ENCODE data around the gene RNF103. TPM values are rescaled to one million over a fixed set of nuclear protein-coding genes. Genes with fewer than 3 reads are reported as not detected.
A peak's percentile ranks its signal among the peaks of the same experiment; 100 is the strongest.
"Not testable (repeated sequence)": the region's sequence is repeated elsewhere in the genome, so short reads cannot be mapped to it uniquely, and the experiment has no call there.

The RNF103 gene
- total and polyA plus RNA-seq, 4 experiments from 2014 or later: 1.8 to 35.0 (median 20.0) TPM

GRCh38 chr2:86596118-86596517, 27.5 kb downstream of the RNF103 start:
- Histone ChIP-seq H3K4me1 (ENCODE audit: insufficient read depth, low read length) (no peaks in the 10 kb centered on the region), H3K36me3 (ENCODE audit: insufficient read depth, low read length) (no peaks in the 10 kb centered on the region), H3K27ac (ENCODE audit: low read depth, low read length) (no peak overlapping the region), H3K9me3 (ENCODE audit: control insufficient read depth in 1 of 2, low read length in 2 of 2) (no peaks in the 10 kb centered on the region), H3K4me3 (ENCODE audit: low read length in 2 of 2) (no peak overlapping the region), H3K27me3 (ENCODE audit: insufficient read depth, low read length) (no peaks in the 10 kb centered on the region)
- H3K9me3 Mint-ChIP-seq: peaks cover 0 to 2% (median 0%) of the 10 kb centered on the region in 8 donors
- DNase-seq: no peak
- intact Hi-C loops (cut with micrococcal nuclease): no loop called here
- H3K36me3 Mint-ChIP-seq: peaks cover 0 to 4% of the 10 kb centered on the region in 2 donors
- peaks cover 0 to 1% (median 0%) of the 10 kb centered on the region in 4 donors for H3K4me1 Mint-ChIP-seq
- H3K27ac Mint-ChIP-seq: no peak overlapping the region
- CTCF ChIA-PET (ENCODE audit: partially characterized antibody): interaction anchor here (1.2 to 1.3 kb wide), 2 partner anchors 13 to 21 kb away, joined by 3 read pairs; no protein-coding TSS in a partner anchor
- H3K27me3 Mint-ChIP-seq: peaks cover 2 to 10% of the 10 kb centered on the region in 2 donors
- POLR2A ChIA-PET (ENCODE audit: partially characterized antibody): interaction anchor here (1.2 kb wide), 1 partner anchor 9 kb away, joined by 3 read pairs; no protein-coding TSS in a partner anchor
- H3K4me3 Mint-ChIP-seq: no peak overlapping the region

- Mint-ChIP-seq H3K27ac (no peak overlapping the region), H3K27me3 (peaks cover 6 to 12% of the 10 kb centered on the region in 2 donors), H3K4me1 (peaks cover 0 to 1% (median 0%) of the 10 kb centered on the region in 4 donors), H3K9me3 (peaks cover 0 to 4% (median 2%) of the 10 kb centered on the region in 8 donors), H3K36me3 (peaks cover 0 to 4% of the 10 kb centered on the region in 2 donors), H3K4me3 (no peak overlapping the region)
- Histone ChIP-seq H3K27ac (ENCODE audit: low read depth, low read length) (no peak overlapping the region), H3K4me1 (ENCODE audit: insufficient read depth, low read length) (no peaks in the 10 kb centered on the region), H3K4me3 (ENCODE audit: low read length in 2 of 2) (no peak overlapping the region), H3K9me3 (ENCODE audit: control insufficient read depth in 1 of 2, low read length in 2 of 2) (no peaks in the 10 kb centered on the region), H3K36me3 (ENCODE audit: insufficient read depth, low read length) (no peaks in the 10 kb centered on the region), H3K27me3 (ENCODE audit: insufficient read depth, low read length) (no peaks in the 10 kb centered on the region)
- ChIA-PET POLR2A (ENCODE audit: partially characterized antibody) (no interaction called here), CTCF (ENCODE audit: partially characterized antibody) (interaction anchor here (1.2 kb wide), 1 partner anchor 75 kb away, joined by 3 read pairs; no protein-coding TSS in a partner anchor)
- intact Hi-C loops (cut with micrococcal nuclease): no loop called here
- DNase-seq: no peak
These were observed 30.4 kb downstream of the RNF103 start for GRCh38 chr2:86593266-86593665.

GRCh38 chr2:86592547-86593230, 31.0 kb downstream of the RNF103 start:
- DNase-seq: no peak
- Histone ChIP-seq H3K27ac (ENCODE audit: low read depth, low read length) (no peak overlapping the region), H3K9me3 (ENCODE audit: control insufficient read depth in 1 of 2, low read length in 2 of 2) (no peaks in the 10 kb centered on the region), H3K4me1 (ENCODE audit: insufficient read depth, low read length) (no peaks in the 10 kb centered on the region), H3K36me3 (ENCODE audit: insufficient read depth, low read length) (no peaks in the 10 kb centered on the region), H3K27me3 (ENCODE audit: insufficient read depth, low read length) (no peaks in the 10 kb centered on the region), H3K4me3 (ENCODE audit: low read length in 2 of 2) (no peak overlapping the region)
- CTCF ChIA-PET (ENCODE audit: partially characterized antibody): interaction anchor here (1.2 kb wide), 2 partner anchors 9 to 74 kb away, joined by 3 to 6 read pairs; no protein-coding TSS in a partner anchor
- POLR2A ChIA-PET (ENCODE audit: partially characterized antibody): interaction anchor here (0.6 kb wide), 1 partner anchor 30 kb away, joined by 3 read pairs; no protein-coding TSS in a partner anchor
- H3K4me3 Mint-ChIP-seq: no peak overlapping the region
- H3K27ac Mint-ChIP-seq: no peak overlapping the region
- peaks cover 0 to 4% of the 10 kb centered on the region in 2 donors for H3K36me3 Mint-ChIP-seq
- peaks cover 6 to 12% of the 10 kb centered on the region in 2 donors for H3K27me3 Mint-ChIP-seq
- peaks cover 0 to 1% (median 0%) of the 10 kb centered on the region in 4 donors for H3K4me1 Mint-ChIP-seq
- intact Hi-C loops (cut with micrococcal nuclease): no loop called here
- H3K9me3 Mint-ChIP-seq: peaks cover 0 to 4% (median 2%) of the 10 kb centered on the region in 8 donors

- DNase-seq; H3K4me3 Mint-ChIP-seq; H3K36me3 Mint-ChIP-seq; H3K9me3 ChIP-seq (ENCODE audit: control insufficient read depth in 1 of 2, low read length in 2 of 2); H3K4me1 ChIP-seq (ENCODE audit: insufficient read depth, low read length); H3K36me3 ChIP-seq (ENCODE audit: insufficient read depth, low read length); H3K27me3 Mint-ChIP-seq; H3K27me3 ChIP-seq (ENCODE audit: insufficient read depth, low read length); intact Hi-C loops (cut with micrococcal nuclease); CTCF ChIA-PET (ENCODE audit: partially characterized antibody); H3K27ac Mint-ChIP-seq; H3K27ac ChIP-seq (ENCODE audit: low read depth, low read length); H3K9me3 Mint-ChIP-seq; H3K4me3 ChIP-seq (ENCODE audit: low read length in 2 of 2): not testable (repeated sequence)
- H3K4me1 Mint-ChIP-seq: peaks cover 6 to 15% (median 12%) of the 10 kb centered on the region in 4 donors
- POLR2A ChIA-PET (ENCODE audit: partially characterized antibody): interaction anchor here (1.5 kb wide), 1 partner anchor 27 kb away, joined by 3 read pairs; no protein-coding TSS in a partner anchor
These were observed 34.0 kb downstream of the RNF103 start for GRCh38 chr2:86589701-86590100.

GRCh38 chr2:86584151-86584913, 39.3 kb downstream of the RNF103 start:
- Histone ChIP-seq H3K36me3 (ENCODE audit: insufficient read depth, low read length) (no peaks in the 10 kb centered on the region), H3K4me1 (ENCODE audit: insufficient read depth, low read length) (peaks cover 24% of the 10 kb centered on the region), H3K9me3 (ENCODE audit: control insufficient read depth in 1 of 2, low read length in 2 of 2) (no peaks in the 10 kb centered on the region), H3K27me3 (ENCODE audit: insufficient read depth, low read length) (no peaks in the 10 kb centered on the region), H3K4me3 (ENCODE audit: low read length in 2 of 2) (no peak overlapping the region), H3K27ac (ENCODE audit: low read depth, low read length) (no peak overlapping the region)
- Mint-ChIP-seq H3K4me3 (peak overlapping the region in 6 of 8 donors; percentile 31 to 74 (median 59)), H3K27ac (peak overlapping the region; percentile 73 to 95 (median 84)), H3K27me3 (peaks cover 0 to 1% of the 10 kb centered on the region in 2 donors), H3K9me3 (peaks cover 0 to 2% (median 0%) of the 10 kb centered on the region in 8 donors), H3K36me3 (no peaks in the 10 kb centered on the region), H3K4me1 (peaks cover 17 to 28% (median 22%) of the 10 kb centered on the region in 4 donors)
- intact Hi-C loops (cut with micrococcal nuclease): loop anchor here (1.0 to 5.0 kb wide), 2 partner anchors 21 to 38 kb away; partner anchors contain the start of genes CHMP3 and RNF103
- peak; percentile 26 to 48 (median 35) for DNase-seq
- ChIA-PET POLR2A (ENCODE audit: partially characterized antibody) (interaction anchor here (0.5 to 4.3 kb wide), 11 partner anchors 10 to 428 kb away, joined by 3 to 39 read pairs (median 4); partner anchors contain the start of genes CHMP3 and KDM3A), CTCF (ENCODE audit: partially characterized antibody) (interaction anchor here (1.5 to 1.6 kb wide), 2 partner anchors 12 to 66 kb away, joined by 3 to 9 read pairs; no protein-coding TSS in a partner anchor)

GRCh38 chr2:86580560-86580959, 43.1 kb downstream of the RNF103 start:
- ChIA-PET CTCF (ENCODE audit: partially characterized antibody) (no interaction called here), POLR2A (ENCODE audit: partially characterized antibody) (no interaction called here)
- Histone ChIP-seq H3K27me3 (ENCODE audit: insufficient read depth, low read length) (no peaks in the 10 kb centered on the region), H3K4me3 (ENCODE audit: low read length in 2 of 2) (no peak overlapping the region), H3K9me3 (ENCODE audit: control insufficient read depth in 1 of 2, low read length in 2 of 2) (no peaks in the 10 kb centered on the region), H3K27ac (ENCODE audit: low read depth, low read length) (no peak overlapping the region), H3K4me1 (ENCODE audit: insufficient read depth, low read length) (peaks cover 24% of the 10 kb centered on the region), H3K36me3 (ENCODE audit: insufficient read depth, low read length) (no peaks in the 10 kb centered on the region)
- Mint-ChIP-seq H3K27me3 (no peaks in the 10 kb centered on the region), H3K4me1 (peaks cover 16 to 23% (median 18%) of the 10 kb centered on the region in 4 donors), H3K9me3 (peaks cover 0 to 5% (median 2%) of the 10 kb centered on the region in 8 donors), H3K36me3 (no peaks in the 10 kb centered on the region), H3K27ac (no peak overlapping the region), H3K4me3 (no peak overlapping the region)
- DNase-seq: no peak
- intact Hi-C loops (cut with micrococcal nuclease): loop anchor here (5.0 kb wide), 1 partner anchor 42 kb away; the partner anchor contains the start of gene RNF103
